ENCODE data around the gene DAPK2.
"Not testable (repeated sequence)": the region's sequence is repeated elsewhere in the genome, so short reads cannot be mapped to it uniquely, and the experiment has no call there.

DAPK2 gene

DNA sequence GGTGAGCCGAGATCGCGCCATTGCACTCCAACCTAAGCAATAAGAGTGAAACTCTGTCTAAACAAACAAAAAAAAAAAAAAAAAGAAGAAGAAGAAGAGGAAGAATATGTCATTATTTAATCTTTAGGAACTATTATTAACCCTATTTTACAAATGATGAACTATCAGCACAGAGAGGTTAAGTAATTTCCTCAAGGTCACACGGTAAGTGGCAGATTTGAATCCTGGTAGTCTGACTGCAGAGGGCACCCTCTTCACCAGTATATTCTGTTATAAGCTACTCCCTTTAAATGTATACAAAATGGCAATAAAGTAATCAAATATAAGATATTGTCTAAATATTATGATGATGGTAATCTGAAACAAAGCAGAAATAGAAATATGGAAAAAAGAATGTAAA is 135.1 kb downstream of the DAPK2 start:
- no peak for DNase-seq

DNA sequence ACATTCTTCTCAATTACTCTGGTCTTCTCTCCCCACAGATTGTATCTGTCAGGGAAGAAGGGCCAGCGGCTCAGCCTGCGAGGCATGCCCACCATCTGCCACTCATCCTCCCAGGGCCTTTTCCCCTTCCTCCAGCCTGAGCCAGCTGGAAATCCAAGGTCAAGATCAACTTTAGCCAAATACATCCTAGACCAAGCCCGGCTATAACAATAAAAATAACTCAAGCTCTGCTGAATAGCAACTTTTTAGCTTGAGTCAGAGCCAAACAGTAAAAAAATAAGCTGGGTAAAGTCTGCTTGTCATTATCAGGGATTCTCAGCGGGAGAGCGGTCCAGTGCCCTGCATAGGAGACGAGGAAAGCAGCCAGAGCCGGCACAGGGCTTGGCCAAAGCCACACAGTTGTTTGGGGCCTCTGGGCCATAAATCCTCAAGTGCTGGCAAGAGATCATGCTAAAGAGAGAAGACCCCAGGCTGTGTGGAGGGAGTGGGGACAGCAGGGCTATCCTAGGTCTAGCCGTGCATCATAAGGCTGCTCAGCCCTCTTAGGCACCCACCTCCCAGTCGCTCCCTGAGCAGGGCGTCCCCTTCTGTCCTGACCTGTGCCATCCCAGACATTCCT is 136.4 kb downstream of the DAPK2 start:
- no peak for DNase-seq

DNA sequence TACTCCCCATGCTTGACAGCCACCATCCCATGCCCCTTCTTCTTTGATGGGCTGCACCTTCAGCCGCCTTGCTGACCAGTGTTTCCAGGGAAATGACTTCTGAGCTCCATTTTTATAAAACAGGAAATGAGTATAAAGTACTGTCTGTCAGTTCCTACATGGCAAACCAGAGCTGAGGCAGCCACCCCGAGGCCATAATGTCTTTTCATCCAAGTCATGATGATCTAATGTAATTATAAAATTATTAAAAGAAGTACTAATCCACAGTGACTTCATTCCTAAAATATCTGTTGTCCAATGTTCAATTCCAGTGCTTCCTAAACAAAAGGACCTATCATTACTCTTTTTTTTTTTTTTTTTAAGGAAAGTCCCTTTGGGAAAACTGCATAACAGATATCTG is 137.3 kb downstream of the DAPK2 start:
- DNase-seq = no peak

DNA sequence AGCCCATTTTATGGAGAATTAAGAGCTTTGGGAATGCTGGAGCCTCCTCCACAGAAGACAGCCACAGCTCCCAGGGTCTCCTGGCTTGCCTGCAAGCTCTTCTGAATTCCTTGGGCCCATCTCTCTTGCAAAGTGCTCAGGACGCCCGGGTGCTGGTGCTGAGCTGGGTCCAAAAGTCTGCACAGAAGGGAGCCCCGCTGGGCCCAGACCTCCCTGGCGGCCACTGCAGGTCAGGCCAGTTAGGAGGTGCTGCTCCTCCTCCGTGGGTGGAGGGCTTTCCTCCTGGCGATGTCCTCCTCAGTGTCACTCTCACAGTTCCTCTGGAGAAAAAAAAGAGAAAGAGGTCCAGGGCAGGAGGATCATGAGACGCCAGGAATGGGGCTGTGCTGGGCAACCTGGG is 138.0 kb downstream of the DAPK2 start:
- no peak for DNase-seq

DNA sequence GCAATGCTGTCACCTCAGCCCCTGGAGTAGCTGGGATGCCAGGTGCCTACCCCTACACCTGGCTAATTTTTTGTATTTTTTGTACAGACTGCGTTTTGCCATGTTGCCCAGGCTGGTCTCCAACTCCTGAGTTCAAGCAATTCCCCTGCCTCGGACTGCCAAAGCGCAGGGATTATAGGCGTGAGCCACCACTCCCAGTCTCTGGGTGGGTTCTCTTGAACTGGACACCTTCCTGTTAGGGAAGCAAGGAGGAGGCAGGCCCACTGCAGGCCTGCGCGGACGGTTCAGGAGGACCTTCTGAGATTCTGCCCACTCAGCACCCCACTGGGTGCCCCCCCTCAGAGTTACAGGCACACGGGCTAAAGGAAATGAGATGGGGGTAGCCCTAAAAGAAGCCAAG is 138.8 kb downstream of the DAPK2 start:
- DNase-seq = no peak

DNA sequence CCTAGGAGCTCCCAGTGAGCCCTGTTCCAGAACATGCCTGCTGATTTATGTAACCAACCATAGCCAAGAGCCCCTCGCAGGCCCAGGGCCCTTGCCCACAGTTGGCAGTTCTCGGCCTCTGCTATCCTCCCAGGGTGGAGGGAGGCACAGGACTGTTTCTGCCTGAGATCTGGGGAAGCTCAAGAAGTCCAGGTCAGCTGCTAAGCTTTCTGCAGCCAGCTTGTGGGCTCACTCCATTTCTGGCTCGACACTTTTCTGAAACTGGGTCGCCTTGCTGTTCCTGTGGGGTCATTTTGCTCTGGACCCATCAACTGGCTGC is 140.1 kb downstream of the DAPK2 start:
- DNase-seq = no peak

DNA sequence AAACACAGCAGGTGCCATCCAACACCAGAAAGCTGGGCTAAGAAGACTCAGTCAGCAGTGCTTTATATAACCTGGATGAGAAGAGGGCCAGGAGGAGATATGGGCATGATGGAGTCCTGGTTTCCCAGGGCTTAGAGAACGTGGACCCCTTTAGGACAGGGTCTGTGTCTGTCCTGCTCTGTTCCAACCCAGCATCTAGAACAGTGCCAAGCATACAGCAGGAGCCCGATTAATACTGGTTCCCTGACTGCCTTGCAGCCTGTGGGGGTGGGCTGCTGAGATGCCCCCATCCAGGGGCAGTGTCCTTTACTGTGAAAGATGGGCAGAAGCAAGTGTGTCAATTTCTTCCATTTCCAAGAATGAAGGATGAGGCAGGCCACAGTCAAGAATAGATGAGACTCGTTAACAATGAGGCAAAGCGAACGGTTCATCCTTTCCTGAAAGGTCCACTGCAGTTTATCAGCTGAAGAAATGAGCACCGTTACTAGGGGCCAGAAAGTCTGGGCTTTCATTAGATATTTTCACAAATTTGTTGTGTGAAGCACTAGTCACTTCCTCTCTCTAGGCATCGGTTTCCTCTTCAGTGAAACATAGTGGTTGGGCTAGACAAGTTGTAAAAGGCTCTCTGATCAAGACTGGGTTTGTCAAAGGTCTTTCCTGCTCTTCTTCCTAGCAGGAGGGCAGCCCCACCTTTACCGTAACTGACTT is 140.6 kb downstream of the DAPK2 start:
- DNase-seq = no peak

DNA sequence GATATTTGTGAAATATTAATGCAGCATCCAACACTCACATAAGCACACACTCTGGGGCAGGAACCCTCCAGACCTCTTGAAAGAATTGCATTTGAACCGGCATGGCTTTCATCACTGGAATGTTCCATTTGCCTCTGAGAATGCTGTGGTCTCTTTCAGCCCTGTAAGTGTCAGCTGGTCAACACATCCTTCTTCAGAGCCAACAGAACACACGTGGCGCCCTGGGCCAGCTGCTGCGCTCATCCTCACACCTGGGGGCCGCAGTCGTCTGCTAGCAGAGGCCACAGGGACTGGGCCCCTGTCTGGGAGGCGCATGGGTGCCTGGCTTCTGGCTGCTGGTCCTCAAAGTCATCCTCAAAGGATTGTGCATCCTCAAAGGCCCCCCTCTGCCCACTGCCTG is 141.2 kb downstream of the DAPK2 start:
- DNase-seq = no peak

DNA sequence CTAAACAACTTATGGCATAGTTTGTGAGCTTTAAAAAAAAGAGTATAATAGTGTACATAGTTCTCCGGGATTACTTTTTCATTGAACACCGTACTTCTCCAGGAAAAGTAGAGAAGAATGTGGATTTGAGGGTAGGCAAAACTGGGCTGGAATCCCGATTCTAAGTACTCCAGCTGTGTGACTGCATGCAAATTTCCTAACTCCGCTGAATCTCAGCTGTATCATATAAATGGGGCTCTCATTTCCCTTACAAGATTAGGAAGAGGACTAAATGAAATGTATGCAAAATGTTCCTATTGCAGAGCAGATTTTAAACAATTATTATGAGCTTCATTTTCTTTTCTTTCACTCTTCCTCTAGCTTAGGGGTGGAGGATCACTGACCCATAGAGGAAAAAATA is 142.2 kb downstream of the DAPK2 start:
- no peak for DNase-seq

DNA sequence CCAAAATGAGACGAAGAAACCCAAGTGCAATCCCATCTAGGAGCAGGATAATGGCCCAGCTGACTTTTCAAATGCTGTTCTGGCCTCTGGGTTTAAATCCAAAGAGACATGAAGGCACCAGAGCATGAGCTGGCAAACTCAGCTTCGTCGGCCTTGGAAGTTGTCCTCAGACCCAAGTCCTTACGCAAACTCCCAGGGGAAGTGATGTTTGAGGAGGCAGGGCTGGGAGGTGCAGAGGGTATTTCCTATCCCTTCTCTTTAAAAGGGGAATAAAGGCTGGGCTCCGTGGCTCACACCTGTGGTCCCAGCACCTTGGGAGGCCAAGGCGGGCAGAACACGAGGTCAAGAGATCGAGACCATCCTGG is 143.6 kb downstream of the DAPK2 start:
- no peak for DNase-seq

DNA sequence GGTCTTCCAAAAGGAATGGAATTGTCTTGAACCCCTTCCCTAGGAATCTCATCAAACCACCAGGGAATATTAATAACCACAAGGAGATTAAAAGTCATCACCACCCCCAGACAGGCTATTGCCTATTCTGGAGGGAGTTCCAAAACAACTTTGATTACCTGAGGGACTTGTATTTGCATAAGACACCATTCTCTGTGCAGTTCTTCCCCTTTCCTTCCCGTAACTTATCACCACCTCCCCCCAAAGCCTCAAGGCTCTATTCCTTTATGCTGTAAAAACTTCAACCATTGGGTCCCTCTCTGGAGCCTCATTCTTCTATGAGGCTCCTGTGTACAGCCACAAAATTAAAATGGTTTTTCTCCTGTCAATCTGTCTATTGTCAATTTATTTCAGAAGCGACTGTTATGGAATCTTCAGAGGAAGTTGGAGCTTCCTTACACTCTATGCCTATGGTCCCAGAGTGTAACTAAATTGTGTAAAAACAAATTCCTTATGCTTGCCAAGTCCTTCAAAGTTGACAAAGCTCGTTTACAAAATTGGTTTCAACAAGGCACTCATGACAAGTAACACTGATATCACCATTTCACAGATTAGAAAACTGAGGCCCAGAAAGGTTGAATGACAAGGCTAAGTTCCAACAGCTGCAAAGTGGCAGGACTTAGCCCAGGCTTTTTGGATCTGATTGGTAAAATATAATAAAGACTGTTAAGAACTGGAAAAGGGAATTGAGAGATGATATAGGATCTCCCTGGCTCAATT is 144.2 kb downstream of the DAPK2 start:
- no peak for DNase-seq

DNA sequence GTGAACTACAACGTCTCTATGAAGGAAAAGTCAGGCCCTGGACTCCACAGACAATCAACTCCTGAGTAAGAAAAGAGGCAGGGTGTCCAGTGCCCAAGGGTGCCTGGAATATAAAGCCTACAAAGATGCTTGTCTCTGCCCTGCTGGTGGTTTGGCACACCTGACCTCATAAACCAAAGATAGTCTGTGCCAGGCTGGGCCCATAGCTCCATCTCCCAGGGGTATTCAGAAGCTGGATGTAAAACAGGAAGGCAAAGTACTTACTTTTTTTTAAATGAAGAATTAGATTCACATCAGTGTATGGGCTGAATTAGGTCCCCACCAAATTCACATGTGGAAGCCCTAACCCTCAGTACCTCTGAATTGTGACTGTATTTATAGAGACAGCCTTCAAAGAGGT is 146.0 kb downstream of the DAPK2 start:
- DNase-seq = no peak

DNA sequence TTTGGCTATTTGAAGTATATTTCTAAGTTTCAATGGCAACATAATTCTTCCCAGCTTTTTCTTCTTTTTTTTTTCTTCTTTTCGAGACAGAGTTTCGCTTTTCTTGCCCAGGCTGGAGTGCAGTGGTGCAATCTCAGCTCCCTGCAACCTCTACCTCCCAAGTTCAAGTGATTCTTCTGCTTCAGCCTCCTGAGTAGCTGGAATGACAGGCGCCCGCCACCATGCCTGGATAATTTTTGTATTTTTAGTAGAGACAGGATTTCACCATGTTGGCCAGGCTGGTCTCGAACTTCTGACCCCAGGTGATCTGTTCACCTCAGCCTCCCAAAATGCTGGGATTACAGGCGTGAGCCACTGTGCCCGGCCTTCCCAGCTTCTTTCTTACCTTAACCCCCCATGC is 146.7 kb downstream of the DAPK2 start:
- DNase-seq = not testable (repeated sequence)

DNA sequence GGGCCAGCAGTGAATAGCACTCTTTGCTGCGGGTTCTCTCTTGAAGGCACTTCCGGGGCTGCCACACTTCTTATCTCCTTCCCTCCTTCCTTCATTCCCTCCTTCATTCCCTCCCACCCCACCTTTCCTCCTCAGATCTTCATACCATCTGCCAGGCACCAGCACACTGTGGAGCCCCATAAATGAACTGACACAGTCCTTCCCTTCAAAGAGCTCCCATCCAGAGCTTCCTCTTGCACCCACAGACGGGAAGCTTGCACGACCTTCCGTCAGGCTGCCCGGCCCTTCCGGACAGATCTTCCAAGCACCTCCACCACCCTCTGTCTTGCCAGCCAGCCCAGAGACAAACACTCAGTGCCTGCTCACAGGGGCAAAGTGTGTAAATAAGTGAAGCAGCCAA is 147.1 kb downstream of the DAPK2 start:
- no peak for DNase-seq

DNA sequence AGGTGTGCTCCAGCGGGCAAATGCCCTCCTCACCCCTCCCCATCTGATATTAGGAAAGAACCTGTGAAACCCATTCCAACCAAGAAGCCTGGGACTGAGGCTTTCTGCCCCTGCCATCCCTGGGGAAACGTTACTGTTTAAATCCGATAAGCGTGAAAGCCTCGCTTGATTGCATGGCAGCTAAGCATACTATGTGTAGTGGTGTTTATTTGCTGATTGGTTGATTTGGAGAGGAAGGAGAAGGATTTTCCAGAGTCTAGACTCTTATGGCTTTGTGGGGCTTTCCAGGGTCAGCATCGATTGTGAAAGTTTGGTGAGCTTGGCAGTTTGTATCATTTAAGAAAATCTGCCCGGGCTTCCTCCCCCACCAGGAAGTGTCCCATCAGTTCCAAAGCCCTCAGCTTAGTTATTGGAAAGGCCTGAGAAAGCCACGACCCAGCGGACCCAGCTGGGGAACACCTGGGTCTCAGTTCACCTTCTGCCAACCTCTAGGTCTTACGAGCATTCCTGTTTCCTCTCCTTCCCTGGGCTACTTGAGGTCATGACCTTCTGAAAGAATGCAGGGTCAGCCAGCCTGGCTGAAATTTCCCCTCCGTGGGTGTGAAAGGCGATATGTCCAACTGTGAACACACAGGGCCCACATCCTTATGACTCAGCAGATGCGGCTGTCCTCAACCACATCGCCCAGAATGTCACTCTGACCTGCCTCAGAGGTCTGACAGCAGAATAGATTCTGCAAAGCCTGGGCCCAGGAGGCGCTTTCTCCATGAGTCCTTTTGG is 149.8 kb downstream of the DAPK2 start:
- DNase-seq = peak; percentile 88

DNA sequence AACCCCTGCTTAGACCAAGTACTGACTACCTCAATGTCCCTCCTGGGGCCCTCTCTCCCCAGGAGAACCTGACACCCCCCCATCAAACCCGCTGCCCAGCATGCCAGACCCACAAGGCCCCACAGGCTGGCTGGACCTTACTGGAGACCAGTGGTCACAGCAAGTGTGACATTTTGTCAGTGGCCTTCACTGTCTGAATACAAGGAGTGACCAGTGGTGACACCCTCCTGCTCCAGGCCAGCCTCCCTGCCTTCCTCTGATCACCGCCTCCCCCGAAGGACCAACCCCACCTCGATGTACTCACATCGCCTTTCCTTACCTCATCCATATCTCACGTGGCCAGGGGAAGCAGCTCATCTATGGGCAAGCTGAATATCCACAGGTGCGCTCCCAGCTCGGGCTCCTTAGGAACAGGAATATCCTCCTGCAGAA is 150.5 kb downstream of the DAPK2 start:
- DNase-seq = no peak

DNA sequence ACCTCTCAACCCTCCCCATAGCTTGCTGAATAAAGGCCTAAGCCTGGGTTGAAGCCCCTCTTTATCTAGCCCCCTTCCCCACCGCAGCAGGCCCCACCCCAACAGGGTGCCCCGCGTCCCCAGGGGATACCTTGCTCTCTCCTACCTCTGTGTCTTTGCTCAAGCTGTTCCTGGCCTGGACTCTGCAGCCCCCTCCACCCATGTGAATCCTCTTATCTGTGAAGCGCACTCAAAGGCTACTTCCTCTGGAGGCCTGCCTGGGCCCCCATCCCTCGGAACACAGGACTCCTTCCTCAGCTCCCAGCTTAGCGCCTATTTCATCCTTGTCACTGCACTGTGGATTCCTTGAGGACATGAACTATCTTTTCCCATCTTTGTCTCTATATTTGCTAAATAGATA is 151.1 kb downstream of the DAPK2 start:
- DNase-seq = no peak

DNA sequence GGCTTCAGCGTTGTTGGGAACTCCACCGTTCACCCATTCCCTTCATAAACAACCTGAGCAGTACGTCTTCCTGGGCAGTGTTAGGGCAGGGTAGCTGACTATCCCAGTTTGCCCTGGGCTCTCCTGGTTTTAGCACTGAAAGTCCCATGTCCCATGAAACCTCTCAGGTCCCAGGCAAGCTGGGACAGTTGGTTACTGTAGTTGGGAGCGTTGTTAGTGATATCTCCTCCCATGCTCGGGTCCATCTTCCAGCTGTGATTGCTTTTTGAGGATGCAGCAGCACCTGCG is 151.7 kb downstream of the DAPK2 start:
- no peak for DNase-seq

DNA sequence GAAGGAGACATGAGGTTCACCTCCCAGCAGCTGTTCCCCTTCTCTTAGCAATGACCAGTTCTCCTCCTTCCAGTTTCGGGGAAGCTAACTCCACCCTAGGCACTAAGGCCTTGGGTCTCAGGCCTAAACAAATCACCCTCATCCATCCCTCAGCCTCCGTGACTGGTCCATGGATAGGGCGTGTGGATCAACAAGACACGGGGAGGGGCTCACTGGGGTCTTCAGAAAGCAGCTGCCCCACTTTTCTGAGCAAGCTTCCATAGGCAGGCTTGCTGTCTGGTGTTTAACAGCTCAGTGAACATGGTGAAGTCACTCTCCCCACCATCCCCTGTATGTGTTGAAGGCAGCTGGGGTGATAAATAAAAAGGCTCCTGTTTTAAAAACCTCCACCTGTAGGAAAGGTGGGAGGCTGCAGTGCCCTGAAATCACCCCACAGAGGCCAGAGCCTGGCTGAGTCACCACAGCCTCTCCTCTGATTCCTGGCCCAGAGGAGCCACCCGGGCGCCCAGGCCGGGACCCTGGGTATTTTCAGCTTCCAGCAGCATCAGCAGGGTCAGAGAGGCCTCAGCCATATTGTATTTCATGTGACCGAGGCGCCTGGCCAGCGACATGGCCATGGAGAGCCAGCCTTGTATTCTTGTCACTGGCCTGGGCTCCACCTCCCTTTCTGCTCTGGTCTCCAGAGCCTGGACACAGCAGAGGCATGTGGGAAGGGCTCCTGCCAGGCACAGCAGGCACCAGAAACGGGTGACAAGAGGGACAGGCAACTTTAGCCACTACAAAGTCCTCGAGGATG is 152.2 kb downstream of the DAPK2 start:
- peak; percentile 55 for DNase-seq

DNA sequence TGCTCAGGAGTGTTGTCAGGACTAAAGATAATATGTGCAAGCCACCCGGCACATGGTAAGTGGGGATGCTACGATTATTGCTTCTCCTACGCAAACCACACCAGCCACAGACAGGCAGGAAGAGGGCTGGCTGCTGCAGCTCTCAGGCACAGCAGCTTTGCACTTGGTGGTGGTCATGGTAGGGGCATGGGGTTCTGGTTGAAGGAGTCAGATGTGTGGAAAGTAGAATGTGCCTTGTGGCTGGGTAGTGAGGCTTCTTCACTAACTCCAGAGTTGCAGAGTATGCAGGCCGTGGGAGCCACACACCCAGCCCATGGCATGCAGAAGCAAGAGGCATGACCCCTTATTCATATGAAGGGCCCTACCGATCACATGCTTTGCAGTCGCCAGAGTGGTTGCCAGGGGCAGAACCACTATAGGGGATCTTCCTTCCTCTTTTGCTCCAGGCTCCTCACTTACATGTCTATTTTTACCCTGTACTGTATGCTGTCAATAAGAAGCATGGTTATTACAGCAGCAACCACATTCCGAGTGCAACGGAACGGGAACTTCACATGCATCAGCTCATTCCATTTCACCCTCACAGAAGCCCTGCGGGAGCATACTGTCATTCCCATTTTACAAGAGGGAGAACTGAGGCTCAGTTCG is 153.4 kb downstream of the DAPK2 start:
- peak; percentile 48 for DNase-seq

DNA sequence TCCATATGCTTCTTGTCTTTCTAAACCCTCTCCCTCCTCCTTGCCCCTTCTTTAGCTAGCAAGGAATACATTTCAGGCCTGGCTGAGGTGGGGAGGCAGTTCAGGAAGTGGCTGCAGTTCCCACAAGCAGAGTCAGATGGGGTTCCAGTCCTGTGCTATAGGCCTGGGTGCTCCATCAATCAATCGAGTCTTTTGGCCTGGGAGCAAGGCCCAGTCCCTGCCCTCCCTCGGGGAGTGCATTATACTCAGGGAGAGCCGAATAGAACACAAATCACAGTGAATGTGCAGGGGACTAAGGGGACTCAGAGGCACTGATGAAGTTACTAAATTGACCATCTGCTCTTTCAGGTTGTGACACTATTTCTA is 154.5 kb downstream of the DAPK2 start:
- DNase-seq = no peak

DNA sequence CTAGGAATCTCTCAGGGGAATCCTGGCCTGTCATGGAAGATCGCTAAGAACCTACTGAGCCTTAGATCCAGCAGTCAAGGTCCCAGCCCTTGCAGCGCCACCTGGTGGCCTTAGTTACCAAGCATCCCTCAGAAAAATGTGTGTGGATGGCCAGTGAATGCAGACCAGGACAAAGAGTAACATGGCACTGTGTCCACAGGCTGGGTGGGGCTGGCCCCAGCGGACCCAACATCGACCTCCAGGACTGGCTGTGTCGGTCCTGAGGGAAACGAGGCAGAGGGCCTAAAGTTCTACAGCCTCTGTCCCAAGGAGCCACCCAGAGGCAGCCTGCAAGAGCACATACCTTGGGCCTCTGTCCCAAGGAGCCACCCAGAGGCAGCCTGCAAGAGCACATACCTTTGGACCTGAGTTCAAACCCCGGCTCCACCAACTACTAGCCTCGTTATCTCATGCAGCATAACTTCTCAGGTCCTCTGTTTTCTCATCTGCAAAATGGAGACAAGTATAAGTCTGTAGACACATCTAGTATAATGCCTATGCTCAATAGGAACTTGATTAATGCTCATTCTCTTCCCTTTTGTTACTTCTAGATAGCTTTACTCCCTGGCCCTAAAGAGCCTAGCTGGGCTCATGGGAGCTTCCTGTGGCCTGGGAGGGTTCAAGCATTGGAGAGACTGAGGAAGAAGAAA is 155.1 kb downstream of the DAPK2 start:
- peak; percentile 93 for DNase-seq
